Liver (tissue), 9 donors: ENCODE measurements around the gene PLCXD3. TPM values are rescaled to one million over a fixed set of nuclear protein-coding genes. Genes with fewer than 3 reads are reported as not detected.

Source experiments
- DNase-seq: peaks from one replicate; pipeline ENCODE4 v3.0.0-alpha.2; 2017; ENCODE audit warnings: low spot score
- H3K27ac ChIP-seq, 2 donors: one replicate each; pipeline ENCODE4 v1.7.0; 2013; ENCODE audit warnings: inconsistent platforms in 2 of 2, low read length in 2 of 2, control low read depth in 1 of 2, low read depth in 1 of 2, mild to moderate bottlenecking in 1 of 2
- H3K27me3 ChIP-seq, 4 donors: one replicate each; pipeline versions ENCODE4 v1.6.1 to v1.7.0; 2013; ENCODE audit warnings: low read length in 3 of 4, inconsistent platforms in 1 of 4, mild to moderate bottlenecking in 1 of 4, moderate library complexity in 1 of 4; ENCODE audit not compliant: control insufficient read depth in 4 of 4, insufficient read depth in 4 of 4
- H3K36me3 ChIP-seq, 4 donors: one replicate each; pipeline versions ENCODE4 v1.6.1 to v1.7.0; 2013; ENCODE audit warnings: low read length in 3 of 4, mild to moderate bottlenecking in 3 of 4, low read depth in 1 of 4, moderate library complexity in 1 of 4; ENCODE audit not compliant: control insufficient read depth in 4 of 4, insufficient read depth in 3 of 4
- H3K4me1 ChIP-seq, 4 donors: one replicate each; pipeline versions ENCODE4 v1.6.1 to v1.7.0; 2013; ENCODE audit warnings: low read length in 3 of 4, mild to moderate bottlenecking in 3 of 4, moderate library complexity in 1 of 4; ENCODE audit not compliant: control insufficient read depth in 4 of 4, insufficient read depth in 4 of 4
- H3K4me3 ChIP-seq, 3 donors: one replicate each; pipeline versions ENCODE4 v1.6.1 to v1.7.0; 2013; ENCODE audit warnings: low read length in 3 of 3, control low read depth in 1 of 3, low read depth in 1 of 3, mild to moderate bottlenecking in 1 of 3
- H3K9ac ChIP-seq, 2 donors: one replicate each; pipeline ENCODE4 v1.7.0; 2013; ENCODE audit warnings: low read length in 2 of 2, mild to moderate bottlenecking in 2 of 2, moderate library complexity in 2 of 2, control low read depth in 1 of 2, low read depth in 1 of 2
- H3K9me3 ChIP-seq, 4 donors: one replicate each; pipeline versions ENCODE4 v1.6.1 to v1.7.0; 2013; ENCODE audit warnings: low read length in 3 of 4; ENCODE audit not compliant: control insufficient read depth in 4 of 4
- EGR1 ChIP-seq, 2 donors: IDR thresholded peaks; 2 replicates each; pipeline ENCODE4 v1.6.1; 2016 to 2018; ENCODE audit warnings: antibody characterized with exemption in 2 of 2, low read depth in 2 of 2
- FOXA1 ChIP-seq: IDR thresholded peaks from 2 replicates; pipeline ENCODE4 v1.6.1; 2016; ENCODE audit warnings: antibody characterized with exemption
- FOXA2 ChIP-seq: IDR thresholded peaks from 2 replicates; pipeline ENCODE4 v1.6.1; 2016; ENCODE audit warnings: antibody characterized with exemption
- GABPA ChIP-seq, 2 donors: IDR thresholded peaks in 1 of 2; conservative IDR thresholded peaks in 1 of 2; 2 replicates each; pipeline ENCODE4 v1.6.1; 2016; ENCODE audit warnings: antibody characterized with exemption in 2 of 2, mild to moderate bottlenecking in 1 of 2, moderate library complexity in 1 of 2
- HNF4G ChIP-seq: IDR thresholded peaks from 2 replicates; pipeline ENCODE4 v1.6.1; 2016; ENCODE audit warnings: antibody characterized with exemption
- JUND ChIP-seq, 2 donors: IDR thresholded peaks; 2 replicates each; pipeline ENCODE4 v1.6.1; 2016; ENCODE audit warnings: antibody characterized with exemption in 2 of 2
- MAX ChIP-seq: IDR thresholded peaks from 2 replicates; pipeline ENCODE4 v1.6.1; 2016; ENCODE audit warnings: antibody characterized with exemption
- NR2F2 ChIP-seq: IDR thresholded peaks from 2 replicates; pipeline ENCODE4 v1.6.1; 2016; ENCODE audit warnings: antibody characterized with exemption
- RAD21 ChIP-seq, 2 donors: IDR thresholded peaks; 2 replicates each; pipeline ENCODE4 v1.6.1; 2016; ENCODE audit warnings: antibody characterized with exemption in 2 of 2, mild to moderate bottlenecking in 2 of 2
- SP1 ChIP-seq: IDR thresholded peaks from 2 replicates; pipeline ENCODE4 v1.6.1; 2018; ENCODE audit warnings: antibody characterized with exemption, mild to moderate bottlenecking
- TAF1 ChIP-seq: conservative IDR thresholded peaks from 2 replicates; pipeline ENCODE4 v1.6.1; 2016; ENCODE audit warnings: antibody characterized with exemption, mild to moderate bottlenecking
- YY1 ChIP-seq: IDR thresholded peaks from 2 replicates; pipeline ENCODE4 v1.6.1; 2016; ENCODE audit warnings: antibody characterized with exemption, mild to moderate bottlenecking
- WGBS: extraction: QIAGEN DNeasy Blood & Tissue Kit; methylation state at CpG from one replicate; pipeline ENCODE4 v1.1.7; 2013; 5-methylcytosine and 5-hydroxymethylcytosine counted together
- polyA plus RNA-seq, 2 donors: library from polyadenylated mRNA; stranded (reverse) in 1 of 2; unstranded in 1 of 2; fragments of 200-250 nt in 1 of 2; fragments of >200 nt in 1 of 2; fragmentation: Nextera tagmentation in 1 of 2; extraction: Ambion mirVana in 1 of 2; gene quantifications; one replicate each; pipeline versions ENCODE4 v1.2.1 to v1.2.3, GENCODE V29; 2013 to 2015
- total RNA-seq, 2 donors: library from RNA; depleted of rRNA; stranded (reverse); fragments of >200 nt; gene quantifications; one replicate each; pipeline ENCODE4 v1.2.3, GENCODE V29; 2014
- TF ChIP-seq, protein P1 (sequence below): fragments of 150-350 bp; IDR thresholded peaks from 2 replicates; pipeline ENCODE4 v1.5.1; 2017; ENCODE audit warnings: improper control_type of control experiment, low read depth, low read length; ENCODE audit not compliant: missing input control
- donor health status: healthy.
- donor health status: healthy.
- donor health status: healthy.
- donor health status: healthy.
- donor health status: healthy.

PLCXD3 gene
- total and polyA plus RNA-seq, 4 donors, result 0.05 to 2.4 (median 0.58) TPM

GRCh38 chr5:41414598-41414997 lies 95.8 kb downstream of the PLCXD3 start:
- no peak for DNase-seq
- Histone ChIP-seq H3K4me3 (no peak overlapping the region), H3K9me3 (no peaks in the 10 kb centered on the region), H3K9ac (no peak overlapping the region), H3K27me3 (peaks cover 0 to 6% (median 0%) of the 10 kb centered on the region in 4 donors), H3K27ac (no peak overlapping the region), H3K4me1 (no peaks in the 10 kb centered on the region), H3K36me3 (peaks cover 0 to 2% (median 0%) of the 10 kb centered on the region in 4 donors)
- peak; percentile 54 to 57 for TF ChIP-seq JUND (IDR thresholded peaks at IDR 0.05)
- no peak for TF ChIP-seq TAF1
- 93% methylated on average over 2 of the region's 2 CpGs for WGBS

DNA sequence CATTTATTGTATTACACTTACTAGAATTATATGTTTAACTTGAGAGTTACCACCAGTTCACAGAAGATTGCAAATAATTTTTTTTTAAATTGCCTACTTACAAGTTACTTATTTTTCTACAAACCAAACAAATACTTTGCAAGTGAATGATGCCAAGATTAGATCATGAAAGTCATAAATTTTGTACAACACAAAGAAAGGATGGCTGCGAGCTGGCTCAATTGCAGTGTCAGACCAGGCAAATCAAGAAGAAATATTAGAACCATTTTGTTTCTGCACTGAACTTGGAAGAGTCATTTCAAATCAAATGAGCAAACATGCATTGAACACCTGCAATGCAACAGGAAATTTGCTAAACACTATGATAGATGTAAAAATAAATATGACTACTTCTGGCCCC lies 97.3 kb downstream of the PLCXD3 start:
- no peak overlapping the region for H3K4me3 ChIP-seq
- H3K9me3 ChIP-seq, result no peaks in the 10 kb centered on the region
- DNase-seq, result no peak
- peaks cover 0 to 6% (median 0%) of the 10 kb centered on the region in 4 donors for H3K27me3 ChIP-seq
- H3K4me1 ChIP-seq, result no peaks in the 10 kb centered on the region
- no peak overlapping the region for H3K9ac ChIP-seq
- 91% methylated on average over 1 of the region's 1 CpG for WGBS
- no peak for TF ChIP-seq JUND (IDR thresholded peaks at IDR 0.05)
- TF ChIP-seq GABPA (IDR thresholded peaks at IDR 0.05 in 1 of 2, conservative IDR thresholded peaks at IDR 0.05 in 1 of 2), result no peak
- no peak for TF ChIP-seq TAF1
- no peak for TF ChIP-seq FOXA2
- no peak for TF ChIP-seq YY1
- TF ChIP-seq SP1, result no peak
- no peak for TF ChIP-seq HNF4G
- no peak for TF ChIP-seq FOXA1
- TF ChIP-seq, protein P1, sequence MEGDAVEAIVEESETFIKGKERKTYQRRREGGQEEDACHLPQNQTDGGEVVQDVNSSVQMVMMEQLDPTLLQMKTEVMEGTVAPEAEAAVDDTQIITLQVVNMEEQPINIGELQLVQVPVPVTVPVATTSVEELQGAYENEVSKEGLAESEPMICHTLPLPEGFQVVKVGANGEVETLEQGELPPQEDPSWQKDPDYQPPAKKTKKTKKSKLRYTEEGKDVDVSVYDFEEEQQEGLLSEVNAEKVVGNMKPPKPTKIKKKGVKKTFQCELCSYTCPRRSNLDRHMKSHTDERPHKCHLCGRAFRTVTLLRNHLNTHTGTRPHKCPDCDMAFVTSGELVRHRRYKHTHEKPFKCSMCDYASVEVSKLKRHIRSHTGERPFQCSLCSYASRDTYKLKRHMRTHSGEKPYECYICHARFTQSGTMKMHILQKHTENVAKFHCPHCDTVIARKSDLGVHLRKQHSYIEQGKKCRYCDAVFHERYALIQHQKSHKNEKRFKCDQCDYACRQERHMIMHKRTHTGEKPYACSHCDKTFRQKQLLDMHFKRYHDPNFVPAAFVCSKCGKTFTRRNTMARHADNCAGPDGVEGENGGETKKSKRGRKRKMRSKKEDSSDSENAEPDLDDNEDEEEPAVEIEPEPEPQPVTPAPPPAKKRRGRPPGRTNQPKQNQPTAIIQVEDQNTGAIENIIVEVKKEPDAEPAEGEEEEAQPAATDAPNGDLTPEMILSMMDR, result no peak
- TF ChIP-seq MAX, result no peak
- no peak for TF ChIP-seq EGR1 (IDR thresholded peaks at IDR 0.05; ENCODE audit: low read depth in 2 of 2)
- no peak overlapping the region for H3K27ac ChIP-seq
- no peaks in the 10 kb centered on the region for H3K36me3 ChIP-seq

- H3K4me3 ChIP-seq, result no peak overlapping the region
- H3K36me3 ChIP-seq, result no peaks in the 10 kb centered on the region
- no peaks in the 10 kb centered on the region for H3K9me3 ChIP-seq
- no peak for DNase-seq
- WGBS, result 86% methylated on average over 2 of the region's 2 CpGs
- H3K27me3 ChIP-seq, result peaks cover 0 to 6% (median 0%) of the 10 kb centered on the region in 4 donors
- H3K27ac ChIP-seq, result no peak overlapping the region
- no peaks in the 10 kb centered on the region for H3K4me1 ChIP-seq
- TF ChIP-seq RAD21 (IDR thresholded peaks at IDR 0.05), result no peak
- TF ChIP-seq, protein P1, result no peak
- TF ChIP-seq NR2F2, result no peak
- no peak for TF ChIP-seq FOXA1
- TF ChIP-seq MAX, result no peak
- TF ChIP-seq JUND (IDR thresholded peaks at IDR 0.05), result no peak
- TF ChIP-seq FOXA2, result no peak
- H3K9ac ChIP-seq, result no peak overlapping the region
Measured at GRCh38 chr5:41412496-41412895, 97.9 kb downstream of the PLCXD3 start.
